A673 (cell line): ENCODE results near the gene COA1. TPM values are rescaled to one million over a fixed set of nuclear protein-coding genes. Genes with fewer than 3 reads are reported as not detected.

ENCODE experiments used
- BruUV-seq: library from RNA; stranded (reverse); fragments of 400-500 nt; replicated peaks from 2 replicates; lab custom pipeline; 2021; lab: Mats Ljungman, UMichigan
- CTCF ChIA-PET: fragments of 300-600 bp; sonication (Branson Sonifier 250); formaldehyde crosslinking; loops from one replicate; lab custom pipeline; 2022; ENCODE audit warnings: antibody characterized with exemption; lab: Charles Lee
- POLR2A ChIA-PET: fragments of 300-600 bp; sonication (Branson Sonifier 250); formaldehyde crosslinking; loops from one replicate; lab custom pipeline; 2022; ENCODE audit warnings: antibody characterized with exemption; ENCODE audit not compliant: low non-redundant PET; lab: Charles Lee
- DNase-seq: peaks from one replicate; pipeline ENCODE4 v3.0.0-alpha.2; 2015; ENCODE audit warnings: low spot score
- H3K27ac ChIP-seq: fragments of 200-600 bp; sonication (generic); 2 replicates; pipeline ENCODE4 v1.5.1; 2016; ENCODE audit warnings: mixed run types, low read depth, mild to moderate bottlenecking, mixed read lengths, antibody characterized with exemption, low read length; ENCODE audit not compliant: poor library complexity, severe bottlenecking
- H3K27me3 ChIP-seq: fragments of 200-600 bp; sonication (generic); replicated peaks from 2 replicates; pipeline ENCODE4 v1.6.1; 2017; ENCODE audit warnings: mixed run types, low read depth, mild to moderate bottlenecking, mixed read lengths, antibody characterized with exemption, low read length; ENCODE audit not compliant: insufficient read depth, poor library complexity
- H3K36me3 ChIP-seq: fragments of 200-600 bp; sonication (generic); 2 replicates; pipeline ENCODE4 v1.6.1; 2016; ENCODE audit warnings: mixed run types, mild to moderate bottlenecking, mixed read lengths, antibody characterized with exemption, low read length; ENCODE audit not compliant: insufficient read depth, poor library complexity, severe bottlenecking
- H3K4me1 ChIP-seq: fragments of 200-600 bp; sonication (generic); 2 replicates; pipeline ENCODE4 v1.6.1; 2017; ENCODE audit warnings: mixed run types, mild to moderate bottlenecking, mixed read lengths, antibody characterized with exemption, low read length; ENCODE audit not compliant: insufficient read depth, poor library complexity, severe bottlenecking
- H3K4me3 ChIP-seq: fragments of 200-600 bp; sonication (generic); 2 replicates; pipeline ENCODE4 v1.5.1; 2016; ENCODE audit warnings: low read depth, mixed run types, mild to moderate bottlenecking, mixed read lengths, low read length; ENCODE audit not compliant: poor library complexity, severe bottlenecking
- H3K9me3 ChIP-seq: fragments of 200-600 bp; sonication (generic); 2 replicates; pipeline ENCODE4 v1.6.1; 2016; ENCODE audit warnings: mixed run types, low read depth, mild to moderate bottlenecking, mixed read lengths, antibody characterized with exemption, low read length; ENCODE audit not compliant: poor library complexity, severe bottlenecking
- CTCF ChIP-seq: fragments of 300-800, 200-600 bp; sonication (generic); conservative IDR thresholded peaks from 2 replicates; pipeline ENCODE4 v1.5.1; 2017; ENCODE audit warnings: low read depth, mild to moderate bottlenecking, antibody characterized with exemption, low read length, moderate library complexity, mixed read lengths
- EZH2 ChIP-seq: fragments of 200-600 bp; sonication (generic); IDR thresholded peaks from 2 replicates; pipeline ENCODE4 v1.6.1; 2017; ENCODE audit warnings: borderline replicate concordance, low read depth, mild to moderate bottlenecking, mixed read lengths, antibody characterized with exemption, low read length; ENCODE audit not compliant: poor library complexity, severe bottlenecking
- intact Hi-C: fragments of 100-400 bp; cut with micrococcal nuclease; formaldehyde crosslinking; loops from one replicate; pipeline ENCODE4 v1.10.0; 2022; ENCODE audit not compliant: unreplicated experiment
- total RNA-seq: library from RNA; stranded (reverse); gene quantifications from 2 replicates; pipeline ENCODE4 v1.2.3, GENCODE V29; 2021

COA1 gene
- total RNA-seq, 1 experiment from 2014 or later = 105 TPM

- DNase-seq = no peak
- Histone ChIP-seq H3K4me3 (peak overlapping the region; percentile 58), H3K4me1 (no peaks in the 10 kb centered on the region), H3K27me3 (no peaks in the 10 kb centered on the region), H3K9me3 (no peaks in the 10 kb centered on the region), H3K36me3 (no peaks in the 10 kb centered on the region), H3K27ac (peak overlapping the region; percentile 72)
- ChIA-PET POLR2A (interaction anchor here (0.6 kb wide), 1 partner anchor 233 kb away, joined by 4 read pairs; no protein-coding TSS in a partner anchor), CTCF (interaction anchor here (0.6 kb wide), 1 partner anchor 30 kb away, joined by 3 read pairs; no protein-coding TSS in a partner anchor)
- no peak for TF ChIP-seq EZH2
- no peak for TF ChIP-seq CTCF
- intact Hi-C loops = loop anchor here (5.0 kb wide), 1 partner anchor 107 kb away; no protein-coding TSS in a partner anchor
- BruUV-seq = no TSS peak
These were observed 563 bp upstream of the COA1 start for GRCh38 chr7:43729924-43730248.

GRCh38 chr7:43727494-43727893 is 1.8 kb downstream of the COA1 start:
- Histone ChIP-seq H3K27ac (no peak overlapping the region), H3K36me3 (no peaks in the 10 kb centered on the region), H3K4me3 (no peak overlapping the region), H3K4me1 (no peaks in the 10 kb centered on the region), H3K9me3 (no peaks in the 10 kb centered on the region), H3K27me3 (no peaks in the 10 kb centered on the region)
- TF ChIP-seq CTCF (no peak), EZH2 (no peak)
- no TSS peak for BruUV-seq
- intact Hi-C loops = loop anchor here (5.0 kb wide), 1 partner anchor 110 kb away; no protein-coding TSS in a partner anchor
- no peak for DNase-seq
- CTCF ChIA-PET = no interaction called here
- POLR2A ChIA-PET = no interaction called here

- BruUV-seq = no TSS peak
- TF ChIP-seq CTCF = no peak
- TF ChIP-seq EZH2 = no peak
- no peak overlapping the region for H3K27ac ChIP-seq
These were observed 2.3 kb downstream of the COA1 start for GRCh38 chr7:43727003-43727402.

More at GRCh38 chr7:43727003-43727402, 2.3 kb downstream of the COA1 start:
- Histone ChIP-seq H3K36me3 (no peaks in the 10 kb centered on the region), H3K27me3 (no peaks in the 10 kb centered on the region), H3K4me1 (no peaks in the 10 kb centered on the region), H3K4me3 (no peak overlapping the region), H3K9me3 (no peaks in the 10 kb centered on the region)
- intact Hi-C loops = loop anchor here (5.0 kb wide), 1 partner anchor 110 kb away; no protein-coding TSS in a partner anchor
- POLR2A ChIA-PET = no interaction called here
- no peak for DNase-seq
- CTCF ChIA-PET = no interaction called here
